ENCODE results near the gene EIF4A3.

Gene EIF4A3

GRCh38 chr17:80147035-80147822 lies at the start of gene EIF4A3:
Gene EIF4A3 (minus strand): TSS chr17:80147128. CDS start chr17:80146961, 167 bp downstream.
- peak; percentile 99 for DNase-seq

- DNase-seq = no peak
These were observed 49.7 kb upstream of the EIF4A3 start for GRCh38 chr17:80196652-80197051.

GRCh38 chr17:80195671-80196529 lies 49.0 kb upstream of the EIF4A3 start:
- DNase-seq = no peak

GRCh38 chr17:80195141-80195540 lies 48.2 kb upstream of the EIF4A3 start:
- DNase-seq = peak; percentile 23

GRCh38 chr17:80191865-80192661 lies 45.1 kb upstream of the EIF4A3 start:
- DNase-seq = no peak

GRCh38 chr17:80191192-80191591 lies 44.3 kb upstream of the EIF4A3 start:
- no peak for DNase-seq

GRCh38 chr17:80190716-80191115 lies 43.8 kb upstream of the EIF4A3 start:
- no peak for DNase-seq

GRCh38 chr17:80189611-80190010 lies 42.7 kb upstream of the EIF4A3 start:
- DNase-seq = no peak

- DNase-seq = no peak
These were observed 40.6 kb upstream of the EIF4A3 start for GRCh38 chr17:80187515-80187941.

- no peak for DNase-seq
These were observed 40.2 kb upstream of the EIF4A3 start for GRCh38 chr17:80187090-80187489.

- no peak for DNase-seq
These were observed 39.0 kb upstream of the EIF4A3 start for GRCh38 chr17:80185968-80186367.

- DNase-seq = no peak
These were observed 37.4 kb upstream of the EIF4A3 start for GRCh38 chr17:80184423-80184714.

- DNase-seq = no peak
These were observed 36.9 kb upstream of the EIF4A3 start for GRCh38 chr17:80183581-80184422.

- no peak for DNase-seq
These were observed 35.9 kb upstream of the EIF4A3 start for GRCh38 chr17:80182845-80183223.

GRCh38 chr17:80182118-80182844 lies 35.4 kb upstream of the EIF4A3 start:
- DNase-seq = no peak

- no peak for DNase-seq
These were observed 34.5 kb upstream of the EIF4A3 start for GRCh38 chr17:80181431-80181830.

GRCh38 chr17:80180192-80180591 lies 33.3 kb upstream of the EIF4A3 start:
- no peak for DNase-seq

GRCh38 chr17:80177986-80178595 lies 31.2 kb upstream of the EIF4A3 start:
- no peak for DNase-seq

GRCh38 chr17:80176757-80177156 lies 29.8 kb upstream of the EIF4A3 start:
- DNase-seq = no peak

GRCh38 chr17:80173916-80174315 lies 27.0 kb upstream of the EIF4A3 start:
- DNase-seq = no peak

- no peak for DNase-seq
These were observed 26.2 kb upstream of the EIF4A3 start for GRCh38 chr17:80173126-80173525.

Measured in COR-L47 (cell line).